Renal pelvis (tissue), 4 donors: Measurements from ENCODE around the gene SLC6A3. TPM values are rescaled to one million over a fixed set of nuclear protein-coding genes. Genes with fewer than 3 reads are reported as not detected.
"Not testable (repeated sequence)": the region's sequence is repeated elsewhere in the genome, so short reads cannot be mapped to it uniquely, and the experiment has no call there.

ENCODE experiments used
- DNase-seq: peaks from one replicate; pipeline ENCODE4 v3.0.0-alpha.2; 2013
- polyA plus RNA-seq, 3 donors: library from polyadenylated mRNA; unstranded; fragments of 120-200 nt; gene quantifications; one replicate each; pipeline ENCODE4 v1.2.1, GENCODE V29; 2013; ENCODE audit not compliant: insufficient read length in 3 of 3

Gene SLC6A3
- polyA plus RNA-seq, 3 donors = 0.15 to 0.40 (median 0.21) TPM

GRCh38 chr5:1465117-1465516 lies 19.9 kb upstream of the SLC6A3 start:
- DNase-seq = no peak

DNA sequence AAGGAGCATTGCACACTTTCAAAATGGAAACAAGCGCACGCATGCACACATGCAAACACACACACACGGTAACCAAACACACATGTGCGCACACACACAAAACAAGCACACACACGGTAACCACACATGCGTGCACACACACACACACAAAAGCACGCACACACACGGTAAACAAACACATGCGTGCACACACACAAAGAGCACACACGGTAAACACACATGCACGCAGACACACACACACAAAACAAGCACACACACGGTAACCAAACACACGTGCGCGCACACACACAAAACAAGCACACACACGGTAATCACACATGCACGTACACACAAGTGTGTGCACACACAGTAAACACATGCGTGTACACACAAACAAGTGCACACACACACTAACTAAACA lies 19.3 kb upstream of the SLC6A3 start:
- DNase-seq = no peak

DNA sequence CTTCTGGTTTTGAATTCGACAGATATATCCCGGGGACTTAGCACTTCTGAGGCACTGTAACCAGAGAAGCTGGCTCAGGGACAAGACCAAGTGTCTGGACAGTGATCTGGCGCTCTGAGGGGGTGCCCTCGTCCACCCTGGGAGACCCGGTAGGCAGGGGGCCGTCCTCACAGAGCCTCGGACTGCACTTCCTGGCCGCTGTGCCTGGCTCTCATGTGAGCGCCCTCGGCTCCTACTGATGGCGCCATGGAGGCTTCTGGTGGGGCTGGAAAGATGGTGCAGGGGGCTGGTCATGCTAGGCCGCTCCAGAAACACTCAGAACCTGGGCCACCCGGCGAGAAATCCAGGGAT lies 18.8 kb upstream of the SLC6A3 start:
- no peak for DNase-seq

DNA sequence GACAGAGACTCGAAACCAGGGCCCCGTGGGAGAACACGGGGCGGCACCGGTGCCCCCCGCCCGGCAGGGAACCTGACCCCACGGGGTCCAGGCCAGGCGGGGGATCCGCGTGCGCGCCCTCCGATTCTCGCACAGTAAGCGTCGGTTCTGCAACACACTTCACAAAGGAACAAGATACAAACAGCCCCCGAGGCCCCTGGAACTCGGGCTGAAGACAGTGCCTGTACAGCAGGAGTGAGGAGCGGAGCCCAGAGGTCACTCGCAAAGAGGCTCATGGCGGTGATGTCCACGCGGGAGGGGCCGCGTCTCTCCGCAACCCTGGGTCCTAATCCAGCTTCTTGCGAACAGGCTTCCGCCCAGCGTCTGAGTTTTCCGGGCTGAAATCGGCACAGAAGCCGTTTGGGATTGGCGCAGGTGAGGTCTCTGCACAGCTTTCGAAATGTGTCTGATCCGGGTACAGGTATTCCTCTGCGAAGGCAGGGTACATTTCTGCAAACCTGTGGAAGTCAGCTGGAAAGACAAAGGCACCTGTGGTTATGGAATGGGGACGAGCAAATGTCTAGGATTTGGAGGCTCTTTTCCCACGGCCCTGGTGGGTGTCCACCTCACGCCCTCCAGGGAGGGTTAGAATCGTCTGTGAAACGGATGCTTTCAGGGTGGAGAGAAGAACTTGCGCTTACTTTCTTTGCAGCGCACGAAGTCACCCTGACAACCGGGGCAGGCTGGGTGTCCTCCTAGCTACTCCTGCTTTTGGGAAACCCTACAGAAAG lies 18.3 kb upstream of the SLC6A3 start:
- DNase-seq = no peak

DNA sequence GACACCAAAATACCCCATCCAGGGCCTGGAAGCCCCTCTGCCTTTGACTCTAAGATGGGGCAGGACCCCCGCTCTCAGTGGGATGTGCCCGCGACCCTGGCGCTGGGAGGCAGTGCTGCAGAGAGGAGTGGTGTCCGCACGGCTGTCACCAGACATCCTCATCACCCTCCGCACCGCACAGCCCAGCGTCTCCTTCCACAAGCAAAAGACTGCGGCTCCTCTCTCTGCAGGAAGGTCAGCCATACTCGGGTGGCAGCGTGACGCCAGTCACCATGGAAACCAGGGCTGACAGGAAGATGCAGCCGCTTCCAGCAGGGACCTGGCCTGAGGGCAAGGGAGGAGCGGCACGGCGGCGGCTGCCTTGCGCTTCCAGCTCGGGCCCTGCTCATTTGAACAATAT lies 17.1 kb upstream of the SLC6A3 start:
- no peak for DNase-seq

DNA sequence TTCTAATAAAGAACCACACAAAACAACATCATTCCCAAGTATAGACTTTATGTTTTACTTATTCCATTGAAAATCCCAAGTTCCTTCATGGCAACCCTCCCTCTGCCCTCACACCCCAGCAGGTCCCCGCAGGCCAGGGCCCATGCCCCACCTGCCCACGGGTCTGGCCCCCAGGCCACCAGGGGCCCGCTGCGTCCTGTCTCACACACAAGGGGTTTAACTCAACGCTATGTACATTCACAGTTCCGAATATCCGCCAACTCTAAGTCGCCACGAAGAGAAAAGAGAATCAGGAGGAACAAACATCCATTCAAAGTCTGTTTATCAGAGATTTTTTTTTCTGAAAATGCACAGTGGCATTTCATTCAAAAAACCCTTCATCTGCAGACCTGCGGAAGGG lies 16.2 kb upstream of the SLC6A3 start:
- DNase-seq = no peak

GRCh38 chr5:1460054-1460682 lies 14.9 kb upstream of the SLC6A3 start:
- DNase-seq = no peak

GRCh38 chr5:1459435-1459834 lies 14.2 kb upstream of the SLC6A3 start:
- not testable (repeated sequence) for DNase-seq

DNA sequence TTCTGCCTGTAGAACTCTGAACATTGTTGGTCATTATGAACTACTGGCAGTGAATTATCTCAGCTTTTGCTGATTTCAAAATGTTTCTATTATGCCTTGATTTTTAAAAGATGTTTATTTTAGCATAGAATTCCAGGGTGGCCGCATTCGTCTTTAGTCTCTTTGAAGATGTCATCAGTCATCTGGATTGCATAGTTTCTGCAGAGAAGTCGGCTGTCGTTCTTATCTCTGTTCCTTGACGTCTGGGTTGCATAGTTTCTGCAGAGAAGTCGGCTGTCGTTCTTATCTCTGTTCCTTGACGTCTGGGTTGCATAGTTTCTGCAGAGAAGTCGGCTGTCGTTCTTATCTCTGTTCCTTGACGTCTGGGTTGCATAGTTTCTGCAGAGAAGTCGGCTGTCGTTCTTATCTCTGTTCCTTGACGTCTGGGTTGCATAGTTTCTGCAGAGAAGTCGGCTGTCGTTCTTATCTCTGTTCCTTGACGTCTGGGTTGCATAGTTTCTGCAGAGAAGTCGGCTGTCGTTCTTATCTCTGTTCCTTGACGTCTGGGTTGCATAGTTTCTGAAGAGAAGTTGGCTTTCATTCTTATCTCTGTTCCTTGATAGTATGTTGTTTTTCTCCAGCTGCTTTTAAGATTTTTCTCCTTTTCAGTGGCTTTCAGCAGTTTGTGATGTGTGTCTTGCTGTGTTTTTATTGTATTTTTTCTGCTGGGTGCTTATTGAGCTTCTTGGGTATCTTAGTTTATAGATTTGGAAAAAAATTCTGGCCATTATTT lies 11.1 kb upstream of the SLC6A3 start:
- not testable (repeated sequence) for DNase-seq

DNA sequence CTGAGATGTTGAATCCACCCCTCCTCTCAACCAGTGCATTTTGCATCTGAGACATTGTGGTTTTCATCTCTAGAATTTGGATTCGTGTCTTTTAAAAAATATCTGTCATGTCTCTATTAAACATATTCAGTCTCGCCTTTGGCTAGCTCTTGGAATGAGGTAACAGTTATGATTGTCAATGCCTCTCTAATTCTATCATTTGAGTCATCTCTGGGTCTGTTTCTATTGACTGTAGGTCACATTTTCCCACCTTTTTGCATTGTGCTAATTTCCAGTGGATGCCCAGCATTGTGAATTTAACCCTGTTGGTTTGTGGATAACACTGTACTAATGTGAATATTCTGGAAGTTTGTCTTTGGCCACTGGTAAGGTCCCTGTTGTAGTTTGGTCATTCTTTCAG lies 8.4 kb upstream of the SLC6A3 start:
- no peak for DNase-seq

- no peak for DNase-seq
Measured at GRCh38 chr5:1449081-1449630, 3.9 kb upstream of the SLC6A3 start.

DNA sequence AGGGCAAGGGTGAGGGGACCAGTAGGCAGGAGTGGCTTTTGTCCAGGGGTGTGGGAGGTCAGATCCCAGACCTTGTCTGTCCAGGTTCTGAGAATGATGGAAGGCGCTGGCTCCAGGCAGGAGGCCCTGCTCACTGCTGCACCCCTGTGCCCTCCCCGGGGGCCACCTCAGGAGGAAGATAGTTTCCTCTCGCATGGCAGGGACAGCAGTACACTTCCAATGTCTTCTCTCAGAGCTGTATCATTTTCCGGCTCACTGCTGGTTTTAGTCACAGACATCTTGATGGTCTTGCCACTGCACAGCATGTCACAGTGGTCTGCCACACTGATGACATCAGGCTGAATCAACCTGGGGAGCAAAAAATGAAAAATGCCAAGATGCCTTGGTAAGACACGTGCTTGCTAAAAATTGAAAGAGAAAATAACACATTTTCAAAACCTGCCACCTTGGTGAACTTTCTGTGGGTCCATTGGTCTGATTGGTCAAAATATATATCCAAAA lies 3.3 kb upstream of the SLC6A3 start:
- DNase-seq = no peak

DNA sequence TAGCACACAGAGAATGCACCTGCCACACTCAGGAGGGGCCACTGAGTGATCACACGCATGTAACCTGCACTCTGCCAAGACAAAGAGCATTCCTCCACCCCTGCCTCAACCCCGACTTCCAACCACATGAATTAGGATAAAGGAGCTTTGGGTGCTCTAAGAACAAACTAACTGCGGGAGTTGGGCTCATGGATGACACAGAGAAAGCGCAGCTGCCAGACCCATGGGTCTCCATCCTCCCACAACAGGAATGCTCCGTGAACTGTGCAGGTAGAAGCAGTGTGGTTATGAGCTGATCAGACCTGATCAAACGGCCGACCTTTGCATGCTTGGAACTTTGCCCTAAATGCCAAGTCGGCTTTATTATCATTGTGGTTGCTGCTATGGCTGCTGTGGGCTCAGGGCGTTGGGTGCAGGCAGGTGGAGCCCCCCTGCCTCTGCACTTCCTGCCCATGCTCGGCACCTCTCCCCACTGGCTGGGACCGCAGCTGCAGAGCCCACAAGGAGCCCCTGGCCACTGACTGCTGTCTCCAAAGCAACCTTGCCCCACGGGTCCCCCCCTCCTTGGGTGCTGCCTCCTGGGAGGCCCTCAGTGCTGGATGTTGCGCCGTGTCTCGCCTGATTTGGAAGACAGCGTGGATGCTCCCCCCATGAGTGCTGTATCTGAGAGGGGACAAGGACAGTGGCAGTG lies 2.6 kb upstream of the SLC6A3 start:
- no peak for DNase-seq

DNA sequence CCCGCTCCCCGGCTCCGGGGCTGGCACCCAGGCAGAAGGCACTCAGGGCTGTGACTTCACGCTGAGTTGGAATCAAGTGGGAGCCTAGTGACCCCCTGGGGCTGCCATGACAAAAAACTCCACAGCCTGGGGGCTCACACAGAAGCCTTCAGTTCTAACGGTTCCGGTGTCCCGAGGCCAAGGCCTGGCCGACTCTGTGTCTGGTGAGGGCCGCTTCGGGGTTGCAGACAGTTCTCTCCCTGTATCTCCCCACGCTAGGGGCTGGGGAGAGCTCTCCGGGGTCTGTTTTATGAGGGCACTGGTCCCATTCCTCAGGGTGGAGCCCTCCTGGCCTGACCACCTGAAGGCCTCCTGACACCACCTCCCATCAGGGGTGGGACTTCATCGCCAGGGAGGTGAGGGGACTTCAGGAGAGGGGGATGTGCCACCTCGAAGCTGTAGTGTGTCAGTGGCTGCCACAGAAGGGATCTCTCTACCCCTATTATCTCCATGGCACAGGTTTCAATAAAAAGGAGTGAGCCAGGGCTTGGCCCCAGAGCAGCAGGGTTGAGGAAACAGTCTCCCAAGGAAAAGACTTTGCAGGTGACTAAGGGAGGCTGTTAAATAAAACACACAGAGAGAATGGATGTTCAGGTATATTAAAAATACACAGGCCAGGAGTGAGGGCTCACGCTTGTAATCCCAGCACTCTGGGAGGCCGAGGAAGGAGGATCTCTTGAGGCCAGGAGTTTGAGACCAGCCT lies 1.5 kb upstream of the SLC6A3 start:
- DNase-seq = no peak

DNA sequence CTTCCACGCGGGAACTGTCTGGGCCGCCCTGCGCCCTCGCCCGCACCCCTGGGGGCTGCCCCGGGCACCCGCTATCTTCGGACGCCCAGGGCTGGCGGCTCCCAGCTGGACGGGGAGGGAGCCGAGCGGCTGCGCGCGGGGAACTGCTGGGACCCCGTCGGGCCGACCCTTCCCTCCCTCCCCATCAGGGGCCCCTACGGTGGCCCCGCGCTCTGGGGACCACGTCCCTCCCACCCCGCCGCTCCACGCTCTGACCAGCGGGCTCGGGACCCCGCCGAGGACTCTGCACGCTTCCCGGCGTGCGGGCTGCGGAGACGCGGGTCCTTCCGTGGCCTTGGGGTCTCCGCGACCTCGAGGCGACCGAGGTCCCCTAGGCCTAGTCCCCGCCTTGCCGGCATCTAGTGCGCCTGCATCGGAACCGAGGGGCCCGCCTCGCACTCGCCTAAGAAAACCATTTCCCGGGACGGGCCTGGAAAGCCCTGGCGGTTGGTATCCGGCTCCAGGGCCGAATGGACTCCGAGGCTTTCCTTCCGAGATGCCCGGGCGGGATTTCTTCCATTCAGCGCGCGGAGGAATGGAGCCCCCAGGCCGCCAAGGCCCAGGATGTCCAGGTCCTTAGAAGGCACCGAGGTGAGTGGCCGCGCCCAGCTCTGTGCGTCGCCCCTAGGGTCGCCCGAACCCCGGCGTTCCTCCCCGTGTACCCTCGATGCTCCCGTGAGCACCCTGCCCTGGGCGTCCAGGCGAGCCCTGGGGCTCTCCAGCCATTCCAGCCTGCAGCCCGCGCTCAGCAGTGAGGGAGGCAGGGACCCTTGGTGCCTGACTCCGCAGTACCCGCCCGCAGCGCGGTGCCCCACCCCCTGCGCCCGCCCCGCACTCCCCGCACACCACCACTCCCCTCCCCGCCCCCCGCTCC lies 705 bp upstream of the SLC6A3 start:
- DNase-seq = no peak

GRCh38 chr5:1444361-1445189 lies 665 bp downstream of the SLC6A3 start:
- no peak for DNase-seq

- no peak for DNase-seq
Measured at GRCh38 chr5:1443991-1444360, 1.3 kb downstream of the SLC6A3 start.

- no peak for DNase-seq
Measured at GRCh38 chr5:1443171-1443570, 2.1 kb downstream of the SLC6A3 start.
